WERI-Rb-1 (cell line): ENCODE data around the gene SPP2.

Experiments used
- DNase-seq: peaks from one replicate; pipeline ENCODE4 v3.0.0-alpha.2; 2020
- H3K27ac ChIP-seq: fragments of 250-450 bp; sonication (Bioruptor Pico); 2 replicates; pipeline ENCODE4 v1.5.1; 2020; ENCODE audit warnings: mild to moderate bottlenecking, moderate library complexity
- H3K27me3 ChIP-seq: fragments of 250-450 bp; sonication (Bioruptor Pico); 2 replicates; pipeline ENCODE4 v1.5.1; 2021; ENCODE audit warnings: mild to moderate bottlenecking, low read depth, moderate library complexity; ENCODE audit not compliant: insufficient read depth, severe bottlenecking
- H3K36me3 ChIP-seq: fragments of 250-450 bp; sonication (Bioruptor Pico); 2 replicates; pipeline ENCODE4 v1.5.1; 2020; ENCODE audit warnings: mild to moderate bottlenecking, moderate library complexity
- H3K4me3 ChIP-seq: 2 replicates; pipeline ENCODE4 v1.5.1; 2011; ENCODE audit warnings: low read depth, mild to moderate bottlenecking, control low read depth, low read length
- H3K9me3 ChIP-seq: fragments of 250-450 bp; sonication (Bioruptor Pico); 2 replicates; pipeline ENCODE4 v1.5.1; 2021; ENCODE audit warnings: mild to moderate bottlenecking, moderate library complexity; ENCODE audit not compliant: severe bottlenecking
- CTCF ChIP-seq: IDR thresholded peaks from 2 replicates; pipeline ENCODE4 v1.5.1; 2011; ENCODE audit warnings: low read depth, mild to moderate bottlenecking, control low read depth, inconsistent platforms, low read length

The SPP2 gene

GRCh38 chr2:234081970-234082822, 31.7 kb downstream of the SPP2 start:
- Histone ChIP-seq H3K27ac (no peak overlapping the region), H3K36me3 (no peaks in the 10 kb centered on the region), H3K9me3 (peaks cover 6% of the 10 kb centered on the region), H3K4me3 (no peak overlapping the region), H3K27me3 (no peaks in the 10 kb centered on the region)
- no peak for TF ChIP-seq CTCF
- DNase-seq = no peak

- no peak for DNase-seq
- no peaks in the 10 kb centered on the region for H3K36me3 ChIP-seq
- H3K9me3 ChIP-seq = peaks cover 11% of the 10 kb centered on the region
- no peak for TF ChIP-seq CTCF
- no peaks in the 10 kb centered on the region for H3K27me3 ChIP-seq
- no peak overlapping the region for H3K4me3 ChIP-seq
- no peak overlapping the region for H3K27ac ChIP-seq
Observed at GRCh38 chr2:234083572-234084348, 33.3 kb downstream of the SPP2 start.

GRCh38 chr2:234091432-234091879, 41.0 kb downstream of the SPP2 start:
- Histone ChIP-seq H3K36me3 (no peaks in the 10 kb centered on the region), H3K27ac (no peak overlapping the region), H3K4me3 (no peak overlapping the region), H3K9me3 (peaks cover 6% of the 10 kb centered on the region), H3K27me3 (no peaks in the 10 kb centered on the region)
- no peak for DNase-seq
- no peak for TF ChIP-seq CTCF

- H3K36me3 ChIP-seq = no peaks in the 10 kb centered on the region
- no peak for TF ChIP-seq CTCF
- no peak overlapping the region for H3K4me3 ChIP-seq
- no peak overlapping the region for H3K27ac ChIP-seq
- DNase-seq = no peak
- H3K27me3 ChIP-seq = no peaks in the 10 kb centered on the region
- peaks cover 6% of the 10 kb centered on the region for H3K9me3 ChIP-seq
Observed at GRCh38 chr2:234091883-234092282, 41.4 kb downstream of the SPP2 start.

GRCh38 chr2:234092344-234092743, 41.8 kb downstream of the SPP2 start:
- TF ChIP-seq CTCF = no peak
- no peak overlapping the region for H3K27ac ChIP-seq
- H3K4me3 ChIP-seq = no peak overlapping the region
- no peak for DNase-seq
- peaks cover 6% of the 10 kb centered on the region for H3K9me3 ChIP-seq
- no peaks in the 10 kb centered on the region for H3K36me3 ChIP-seq
- no peaks in the 10 kb centered on the region for H3K27me3 ChIP-seq
